HepG2 (cell line): Measurements from ENCODE around the gene C1orf50. TPM values are rescaled to one million over a fixed set of nuclear protein-coding genes. Genes with fewer than 3 reads are reported as not detected.
A peak's percentile ranks its signal among the peaks of the same experiment; 100 is the strongest.

Experiments
- CHD2 ChIP-seq: IDR thresholded peaks from 2 replicates; pipeline ENCODE4 v1.6.1; 2011; ENCODE audit warnings: low read depth, low read length, improper control_type of control experiment
- CREB1 ChIP-seq, 2 experiments: fragments of 450-650 bp in 1 of 2; IDR thresholded peaks; 2 replicates each; pipeline ENCODE4 v1.6.1; 2016 to 2017; ENCODE audit warnings: control low read depth in 1 of 2, mild to moderate bottlenecking in 1 of 2, missing compliant biosample characterization in 1 of 2, missing genetic modification characterization in 1 of 2
- GFI1 ChIP-seq: sonication (generic); formaldehyde crosslinking; IDR thresholded peaks from 2 replicates; pipeline ENCODE4 v1.5.0; 2020; ENCODE audit warnings: missing genetic modification reagents, mild to moderate bottlenecking, borderline replicate concordance
- IRF2 ChIP-seq: IDR thresholded peaks from 2 replicates; pipeline ENCODE4 v1.6.1; 2018; ENCODE audit warnings: missing genetic modification reagents, missing compliant biosample characterization
- PHF5A ChIP-seq: IDR thresholded peaks from one replicate; pipeline ENCODE4 v1.6.1; 2018; ENCODE audit warnings: low read depth, missing genetic modification reagents; ENCODE audit not compliant: unreplicated experiment
- SETDB1 ChIP-seq: sonication (generic); formaldehyde crosslinking; IDR thresholded peaks from 2 replicates; pipeline ENCODE4 v1.5.1; 2020; ENCODE audit warnings: missing genetic modification reagents, mild to moderate bottlenecking, borderline replicate concordance
- TBX2 ChIP-seq: sonication (generic); formaldehyde crosslinking; IDR thresholded peaks from 2 replicates; pipeline ENCODE4 v1.5.0; 2020; ENCODE audit warnings: missing genetic modification reagents, mild to moderate bottlenecking, borderline replicate concordance
- THAP11 ChIP-seq: IDR thresholded peaks from 2 replicates; pipeline ENCODE4 v1.6.1; 2016; ENCODE audit warnings: missing biosample characterization, missing genetic modification reagents
- ZNF225 ChIP-seq: sonication (generic); formaldehyde crosslinking; IDR thresholded peaks from 2 replicates; pipeline ENCODE4 v1.4.0; 2020; ENCODE audit warnings: mild to moderate bottlenecking, missing genetic modification reagents
- ZNF329 ChIP-seq: sonication (generic); formaldehyde crosslinking; IDR thresholded peaks from 2 replicates; pipeline ENCODE4 v1.9.0; 2021; ENCODE audit warnings: low read depth, mild to moderate bottlenecking, missing genetic modification reagents
- ZNF33B ChIP-seq: sonication (generic); formaldehyde crosslinking; IDR thresholded peaks from 2 replicates; pipeline ENCODE4 v1.5.1; 2020; ENCODE audit warnings: mild to moderate bottlenecking, missing genetic modification reagents
- ZNF556 ChIP-seq: sonication (generic); formaldehyde crosslinking; IDR thresholded peaks from 2 replicates; pipeline ENCODE4 v1.4.0; 2020; ENCODE audit warnings: mild to moderate bottlenecking, missing genetic modification reagents, borderline replicate concordance
- polyA plus RNA-seq, 8 experiments: library from polyadenylated mRNA; depleted of rRNA in 3 of 8; stranded (reverse) in 7 of 8; unstranded in 1 of 8; fragments of >200 nt; fragmentation: Illumina TruSeq in 4 of 8; extraction: Trizol in 4 of 8; gene quantifications; 2 replicates each; pipeline versions ENCODE4 v1.2.1 to v1.2.3, GENCODE V29; 2011 to 2016; ENCODE audit warnings: low read depth in 4 of 8, missing spikeins in 1 of 8, mixed read lengths in 1 of 8; ENCODE audit not compliant: insufficient read depth in 1 of 8
- total RNA-seq, 5 experiments: library from RNA; depleted of rRNA; stranded (reverse); fragments of >200 nt; fragmentation: Illumina TruSeq; extraction: Trizol; gene quantifications; 2 replicates each; pipeline ENCODE4 v1.2.3, GENCODE V29; 2016; ENCODE audit warnings: low read depth in 1 of 5
- TF ChIP-seq, protein P1 (sequence below): IDR thresholded peaks from 2 replicates; pipeline ENCODE4 v1.6.1; 2018; ENCODE audit warnings: missing genetic modification reagents
- TF ChIP-seq, protein P2 (sequence below): sonication (generic); formaldehyde crosslinking; IDR thresholded peaks from 2 replicates; pipeline ENCODE4 v1.4.0; 2020; ENCODE audit warnings: mild to moderate bottlenecking, missing genetic modification reagents
- TF ChIP-seq, protein P3 (sequence below): sonication (generic); formaldehyde crosslinking; IDR thresholded peaks from 2 replicates; pipeline ENCODE4 v1.4.0; 2020; ENCODE audit warnings: missing genetic modification reagents, borderline replicate concordance
- TF ChIP-seq, protein P4 (sequence below): sonication (generic); formaldehyde crosslinking; IDR thresholded peaks from 2 replicates; pipeline ENCODE4 v1.4.0; 2020; ENCODE audit warnings: missing genetic modification reagents, borderline replicate concordance

C1orf50 gene
- total and polyA plus RNA-seq, 2 of the 13 experiments (the other 11 are each of a cell fraction or from before 2014, with no cell fraction given): 4.3 to 4.8 TPM

DNA sequence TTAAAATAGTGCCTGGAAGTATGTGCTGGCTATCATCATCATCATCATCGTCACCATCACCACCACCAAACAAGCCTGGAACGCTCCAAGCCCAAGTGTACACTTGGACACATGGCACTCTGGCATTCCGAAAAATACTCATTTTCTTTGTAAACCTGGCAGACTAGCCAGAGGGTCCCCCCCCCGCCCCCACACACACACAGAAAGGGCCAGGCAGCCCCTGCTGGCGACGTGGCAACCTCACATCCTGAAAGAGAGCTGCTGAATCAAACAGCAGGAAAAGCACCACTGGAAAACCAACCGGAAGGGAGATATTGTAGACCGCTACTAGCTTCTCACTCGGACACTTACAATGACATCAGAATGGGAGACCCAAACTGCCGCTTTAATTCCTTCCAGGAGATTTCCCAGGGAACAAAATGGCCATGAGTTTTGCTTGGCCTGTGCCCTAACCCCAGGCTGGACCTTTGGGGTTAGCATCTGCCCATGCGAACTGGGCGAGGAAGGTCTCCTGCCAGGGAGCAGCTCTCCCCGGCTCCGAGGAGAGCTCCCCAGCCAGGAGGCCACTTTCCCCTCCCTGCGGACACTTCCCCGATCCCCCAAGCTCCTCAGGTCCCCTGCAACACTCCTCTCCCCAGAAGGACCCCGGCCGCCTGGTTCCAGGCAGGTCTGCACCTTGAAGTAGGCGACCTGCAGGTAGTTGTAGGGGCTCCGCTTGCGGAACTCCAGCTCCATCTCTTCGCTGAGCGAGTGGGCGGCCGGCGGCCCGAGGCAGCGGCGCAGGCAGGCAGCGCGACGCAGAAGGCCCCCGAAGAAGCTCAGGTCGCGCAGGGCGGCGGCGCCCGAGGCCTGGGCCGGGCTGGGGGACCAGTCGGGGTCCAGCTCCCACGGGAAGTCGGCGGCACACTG, 963 bp upstream of the C1orf50 start (continued):
- TF ChIP-seq, protein P1, sequence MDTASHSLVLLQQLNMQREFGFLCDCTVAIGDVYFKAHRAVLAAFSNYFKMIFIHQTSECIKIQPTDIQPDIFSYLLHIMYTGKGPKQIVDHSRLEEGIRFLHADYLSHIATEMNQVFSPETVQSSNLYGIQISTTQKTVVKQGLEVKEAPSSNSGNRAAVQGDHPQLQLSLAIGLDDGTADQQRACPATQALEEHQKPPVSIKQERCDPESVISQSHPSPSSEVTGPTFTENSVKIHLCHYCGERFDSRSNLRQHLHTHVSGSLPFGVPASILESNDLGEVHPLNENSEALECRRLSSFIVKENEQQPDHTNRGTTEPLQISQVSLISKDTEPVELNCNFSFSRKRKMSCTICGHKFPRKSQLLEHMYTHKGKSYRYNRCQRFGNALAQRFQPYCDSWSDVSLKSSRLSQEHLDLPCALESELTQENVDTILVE (CRISPR knock-in tag): peak; percentile 52
- TF ChIP-seq ZNF329 (CRISPR knock-in tag): no peak
- TF ChIP-seq TBX2: 0 out of 2 replicates have a peak, but pooled peaks have one; percentile 17
- TF ChIP-seq CREB1 (IDR thresholded peaks at IDR 0.05): peak; percentile 54
- peak; percentile 38; the same call in 1 of the 2 replicates for TF ChIP-seq CREB1 (CRISPR knock-in tag; IDR thresholded peaks at IDR 0.05)
- TF ChIP-seq, protein P2, sequence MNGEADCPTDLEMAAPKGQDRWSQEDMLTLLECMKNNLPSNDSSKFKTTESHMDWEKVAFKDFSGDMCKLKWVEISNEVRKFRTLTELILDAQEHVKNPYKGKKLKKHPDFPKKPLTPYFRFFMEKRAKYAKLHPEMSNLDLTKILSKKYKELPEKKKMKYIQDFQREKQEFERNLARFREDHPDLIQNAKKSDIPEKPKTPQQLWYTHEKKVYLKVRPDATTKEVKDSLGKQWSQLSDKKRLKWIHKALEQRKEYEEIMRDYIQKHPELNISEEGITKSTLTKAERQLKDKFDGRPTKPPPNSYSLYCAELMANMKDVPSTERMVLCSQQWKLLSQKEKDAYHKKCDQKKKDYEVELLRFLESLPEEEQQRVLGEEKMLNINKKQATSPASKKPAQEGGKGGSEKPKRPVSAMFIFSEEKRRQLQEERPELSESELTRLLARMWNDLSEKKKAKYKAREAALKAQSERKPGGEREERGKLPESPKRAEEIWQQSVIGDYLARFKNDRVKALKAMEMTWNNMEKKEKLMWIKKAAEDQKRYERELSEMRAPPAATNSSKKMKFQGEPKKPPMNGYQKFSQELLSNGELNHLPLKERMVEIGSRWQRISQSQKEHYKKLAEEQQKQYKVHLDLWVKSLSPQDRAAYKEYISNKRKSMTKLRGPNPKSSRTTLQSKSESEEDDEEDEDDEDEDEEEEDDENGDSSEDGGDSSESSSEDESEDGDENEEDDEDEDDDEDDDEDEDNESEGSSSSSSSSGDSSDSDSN (CRISPR knock-in tag): peak; percentile 52; the same call in 1 of the 2 replicates
- no peak for TF ChIP-seq SETDB1 (CRISPR knock-in tag)
- no peak for TF ChIP-seq CHD2
- TF ChIP-seq IRF2 (CRISPR knock-in tag): peak; percentile 32; the same call in 1 of the 2 replicates
- TF ChIP-seq PHF5A (CRISPR knock-in tag): peak; percentile 36
- TF ChIP-seq THAP11 (CRISPR knock-in tag): peak; percentile 34; the same call in 1 of the 2 replicates
- TF ChIP-seq ZNF33B (CRISPR knock-in tag): no peak
- no peak for TF ChIP-seq ZNF556 (CRISPR knock-in tag)
- no peak for TF ChIP-seq GFI1 (CRISPR knock-in tag)
- TF ChIP-seq, protein P3, sequence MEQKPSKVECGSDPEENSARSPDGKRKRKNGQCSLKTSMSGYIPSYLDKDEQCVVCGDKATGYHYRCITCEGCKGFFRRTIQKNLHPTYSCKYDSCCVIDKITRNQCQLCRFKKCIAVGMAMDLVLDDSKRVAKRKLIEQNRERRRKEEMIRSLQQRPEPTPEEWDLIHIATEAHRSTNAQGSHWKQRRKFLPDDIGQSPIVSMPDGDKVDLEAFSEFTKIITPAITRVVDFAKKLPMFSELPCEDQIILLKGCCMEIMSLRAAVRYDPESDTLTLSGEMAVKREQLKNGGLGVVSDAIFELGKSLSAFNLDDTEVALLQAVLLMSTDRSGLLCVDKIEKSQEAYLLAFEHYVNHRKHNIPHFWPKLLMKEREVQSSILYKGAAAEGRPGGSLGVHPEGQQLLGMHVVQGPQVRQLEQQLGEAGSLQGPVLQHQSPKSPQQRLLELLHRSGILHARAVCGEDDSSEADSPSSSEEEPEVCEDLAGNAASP (CRISPR knock-in tag): no peak; the same call in 1 of the 2 replicates
- TF ChIP-seq, protein P4, sequence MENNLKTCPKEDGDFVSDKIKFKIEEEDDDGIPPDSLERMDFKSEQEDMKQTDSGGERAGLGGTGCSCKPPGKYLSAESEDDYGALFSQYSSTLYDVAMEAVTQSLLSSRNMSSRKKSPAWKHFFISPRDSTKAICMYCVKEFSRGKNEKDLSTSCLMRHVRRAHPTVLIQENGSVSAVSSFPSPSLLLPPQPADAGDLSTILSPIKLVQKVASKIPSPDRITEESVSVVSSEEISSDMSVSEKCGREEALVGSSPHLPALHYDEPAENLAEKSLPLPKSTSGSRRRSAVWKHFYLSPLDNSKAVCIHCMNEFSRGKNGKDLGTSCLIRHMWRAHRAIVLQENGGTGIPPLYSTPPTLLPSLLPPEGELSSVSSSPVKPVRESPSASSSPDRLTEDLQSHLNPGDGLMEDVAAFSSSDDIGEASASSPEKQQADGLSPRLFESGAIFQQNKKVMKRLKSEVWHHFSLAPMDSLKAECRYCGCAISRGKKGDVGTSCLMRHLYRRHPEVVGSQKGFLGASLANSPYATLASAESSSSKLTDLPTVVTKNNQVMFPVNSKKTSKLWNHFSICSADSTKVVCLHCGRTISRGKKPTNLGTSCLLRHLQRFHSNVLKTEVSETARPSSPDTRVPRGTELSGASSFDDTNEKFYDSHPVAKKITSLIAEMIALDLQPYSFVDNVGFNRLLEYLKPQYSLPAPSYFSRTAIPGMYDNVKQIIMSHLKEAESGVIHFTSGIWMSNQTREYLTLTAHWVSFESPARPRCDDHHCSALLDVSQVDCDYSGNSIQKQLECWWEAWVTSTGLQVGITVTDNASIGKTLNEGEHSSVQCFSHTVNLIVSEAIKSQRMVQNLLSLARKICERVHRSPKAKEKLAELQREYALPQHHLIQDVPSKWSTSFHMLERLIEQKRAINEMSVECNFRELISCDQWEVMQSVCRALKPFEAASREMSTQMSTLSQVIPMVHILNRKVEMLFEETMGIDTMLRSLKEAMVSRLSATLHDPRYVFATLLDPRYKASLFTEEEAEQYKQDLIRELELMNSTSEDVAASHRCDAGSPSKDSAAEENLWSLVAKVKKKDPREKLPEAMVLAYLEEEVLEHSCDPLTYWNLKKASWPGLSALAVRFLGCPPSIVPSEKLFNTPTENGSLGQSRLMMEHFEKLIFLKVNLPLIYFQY (CRISPR knock-in tag): peak; percentile 24; the same call in 1 of the 2 replicates
- TF ChIP-seq ZNF225: peak; percentile 60; the same call in 1 of the 2 replicates
